Right lobe of liver (tissue), 6 donors: ENCODE data around the gene OCEL1. TPM values are rescaled to one million over a fixed set of nuclear protein-coding genes. Genes with fewer than 3 reads are reported as not detected.

Experiments
- ATAC-seq, 4 donors: fragments of 200-7000 bp; cut with Tn5 transposase; one replicate each; pipeline ENCODE4 v1.9.1; 2020; ENCODE audit warnings: mild to moderate bottlenecking in 4 of 4, moderate library complexity in 4 of 4
- DNase-seq, 3 donors: peaks; one replicate each; pipeline ENCODE4 v3.0.0-alpha.2; 2020
- H3K27ac ChIP-seq, 3 donors: fragments of 200-600 bp; one replicate each; pipeline ENCODE4 v1.8.0; 2022
- H3K27me3 ChIP-seq, 2 donors: fragments of 200-600 bp; one replicate each; pipeline ENCODE4 v1.8.0; 2022
- H3K36me3 ChIP-seq, 4 donors: fragments of 200-600 bp; sonication (generic) in 1 of 4; one replicate each; pipeline versions ENCODE4 v1.5.1 to v1.8.0; 2017 to 2022; ENCODE audit warnings: control low read depth in 1 of 4
- H3K4me1 ChIP-seq, 4 donors: fragments of 200-600 bp; sonication (generic) in 1 of 4; one replicate each; pipeline versions ENCODE4 v1.5.1 to v1.8.0; 2017 to 2022; ENCODE audit warnings: control low read depth in 1 of 4
- H3K4me3 ChIP-seq, 3 donors: fragments of 200-600 bp; one replicate each; pipeline ENCODE4 v1.8.0; 2022
- H3K9me3 ChIP-seq, 4 donors: fragments of 200-600 bp; sonication (generic) in 1 of 4; one replicate each; pipeline versions ENCODE4 v1.5.1 to v1.8.0; 2017 to 2022; ENCODE audit warnings: control low read depth in 1 of 4
- CTCF ChIP-seq, 4 donors: fragments of 200-600 bp in 3 of 4; fragments of 450-650 bp in 1 of 4; IDR thresholded peaks; one replicate each; pipeline versions ENCODE4 v1.5.1 to v1.8.0; 2016 to 2022; ENCODE audit warnings: antibody characterized with exemption in 4 of 4, mild to moderate bottlenecking in 2 of 4
- POLR2A ChIP-seq: fragments of 450-650 bp; IDR thresholded peaks from one replicate; pipeline ENCODE4 v1.6.1; 2017; ENCODE audit warnings: antibody characterized with exemption, mild to moderate bottlenecking
- WGBS: methylation state at CpG from one replicate; pipeline ENCODE4 v1.1.6; 2018; ENCODE audit warnings: low coverage, low lambda C conversion rate; ENCODE audit not compliant: insufficient coverage; ENCODE audit errors: missing lambda C conversion rate; 5-methylcytosine and 5-hydroxymethylcytosine counted together
- intact Hi-C, 2 donors: fragments of 100-400 bp; cut with DNase I; formaldehyde crosslinking; loops; one replicate each; pipeline versions ENCODE4 v1.11.2 to v1.14.1; 2022
- total RNA-seq, 6 experiments: library from RNA; depleted of rRNA in 2 of 6; stranded (reverse); fragments of >200 nt in 2 of 6; fragmentation: NEBNext Ultra II Directional in 3 of 6; extraction: Animal tissue kit (Norgen Biotek cat#: 25700) in 3 of 6; gene quantifications; one replicate each; pipeline versions ENCODE4 v1.1.0 to v1.2.4, GENCODE V29; 2016 to 2023
- donor health status: DM: no; HTN: yes; CAD: no.
- donor health status: DM: no; HTN: no; CAD: no.
- donor health status: DM: no; HTN: no; CAD: no.
- donor health status: DM: no; HTN: yes; CAD: no.
- donor health status: DM: no; HTN: yes; CAD: no.

Gene OCEL1
- total RNA-seq, 6 experiments from 2014 or later = 17.8 to 64.2 (median 31.2) TPM

GRCh38 chr19:17229890-17230289, 3.9 kb downstream of the OCEL1 start:
- Histone ChIP-seq H3K27me3 (no peaks in the 10 kb centered on the region), H3K4me3 (no peak overlapping the region), H3K27ac (no peak overlapping the region), H3K9me3 (no peaks in the 10 kb centered on the region), H3K4me1 (peaks cover 0 to 18% (median 6%) of the 10 kb centered on the region in 4 donors), H3K36me3 (peaks cover 0 to 32% (median 6%) of the 10 kb centered on the region in 4 donors)
- intact Hi-C loops = no loop called here
- ATAC-seq (no peak), DNase-seq (no peak)
- TF ChIP-seq CTCF (IDR thresholded peaks at IDR 0.05) = no peak
- TF ChIP-seq POLR2A = no peak
- no CpG with 5 or more reads among the region's 3 CpGs for WGBS

- DNase-seq = no peak
- Histone ChIP-seq H3K36me3 (peaks cover 0 to 37% (median 6%) of the 10 kb centered on the region in 4 donors), H3K27me3 (no peaks in the 10 kb centered on the region), H3K27ac (no peak overlapping the region), H3K9me3 (no peaks in the 10 kb centered on the region), H3K4me3 (no peak overlapping the region), H3K4me1 (peaks cover 0 to 28% (median 5%) of the 10 kb centered on the region in 4 donors)
- WGBS = 94% methylated on average over 21 of the region's 25 CpGs
- TF ChIP-seq CTCF (IDR thresholded peaks at IDR 0.05) (no peak), POLR2A (no peak)
- intact Hi-C loops = no loop called here
- ATAC-seq = no peak
Observed at GRCh38 chr19:17232258-17232657, 6.2 kb downstream of the OCEL1 start.

- Histone ChIP-seq H3K4me3 (peak overlapping the region in 2 of 3 donors; percentile 36 to 58), H3K9me3 (no peaks in the 10 kb centered on the region), H3K4me1 (peaks cover 0 to 39% (median 8%) of the 10 kb centered on the region in 4 donors), H3K27me3 (no peaks in the 10 kb centered on the region), H3K36me3 (peaks cover 0 to 38% (median 11%) of the 10 kb centered on the region in 4 donors), H3K27ac (peak overlapping the region in 2 of 3 donors; percentile 29 to 53)
- intact Hi-C loops = no loop called here
- DNase-seq (peak in 2 of 3 donors; percentile 57 to 71), ATAC-seq (peak; percentile 70 to 76 (median 74))
- TF ChIP-seq POLR2A (no peak), CTCF (IDR thresholded peaks at IDR 0.05) (no peak)
- 20% methylated on average over 8 of the region's 11 CpGs for whole genome bisulfite sequencing
Observed at GRCh38 chr19:17234911-17235299, 8.9 kb downstream of the OCEL1 start.

- Histone ChIP-seq H3K4me1 (peaks cover 0 to 45% (median 11%) of the 10 kb centered on the region in 4 donors), H3K27ac (peak overlapping the region in 2 of 3 donors; percentile 29 to 53), H3K27me3 (no peaks in the 10 kb centered on the region), H3K4me3 (peak overlapping the region; percentile 36 to 58 (median 38)), H3K36me3 (peaks cover 0 to 35% (median 11%) of the 10 kb centered on the region in 4 donors), H3K9me3 (no peaks in the 10 kb centered on the region)
- ATAC-seq = peak; percentile 15 to 75 (median 59)
- intact Hi-C loops = no loop called here
- TF ChIP-seq CTCF (IDR thresholded peaks at IDR 0.05) = peak; percentile 15 to 46 (median 30)
- TF ChIP-seq POLR2A = no peak
- DNase-seq = peak in 2 of 3 donors; percentile 76 to 80
- 12% methylated on average over 17 of the region's 80 CpGs for WGBS
Observed at GRCh38 chr19:17235300-17235970, 9.4 kb downstream of the OCEL1 start.
